Measurements from ENCODE around the gene PTRHD1.

- TF ChIP-seq BMI1 (IDR thresholded peaks at IDR 0.05; ENCODE audit: borderline replicate concordance) = no peak
- no peak for TF ChIP-seq POLR2AphosphoS5 (IDR thresholded peaks at IDR 0.05; ENCODE audit: low read length)
These were observed 50.5 kb downstream of the PTRHD1 start for GRCh38 chr2:24742730-24743129.
